Stimulated activated CD8-positive, alpha-beta memory T cell treated with anti-CD3 and anti-CD28 coated beads, Interleukin-4, amount 100 ng/mL, for 1 hour (primary cell): ENCODE measurements around the gene CAMKV.
A peak's percentile ranks its signal among the peaks of the same experiment; 100 is the strongest.
"Not testable (repeated sequence)": the region's sequence is repeated elsewhere in the genome, so short reads cannot be mapped to it uniquely, and the experiment has no call there.

Source experiments
- DNase-seq, 2 donors: peaks; one replicate each; pipeline ENCODE4 v3.0.0-alpha.2; 2020; ENCODE audit warnings: low read depth in 2 of 2, low spot score in 1 of 2

Gene CAMKV, protein sequence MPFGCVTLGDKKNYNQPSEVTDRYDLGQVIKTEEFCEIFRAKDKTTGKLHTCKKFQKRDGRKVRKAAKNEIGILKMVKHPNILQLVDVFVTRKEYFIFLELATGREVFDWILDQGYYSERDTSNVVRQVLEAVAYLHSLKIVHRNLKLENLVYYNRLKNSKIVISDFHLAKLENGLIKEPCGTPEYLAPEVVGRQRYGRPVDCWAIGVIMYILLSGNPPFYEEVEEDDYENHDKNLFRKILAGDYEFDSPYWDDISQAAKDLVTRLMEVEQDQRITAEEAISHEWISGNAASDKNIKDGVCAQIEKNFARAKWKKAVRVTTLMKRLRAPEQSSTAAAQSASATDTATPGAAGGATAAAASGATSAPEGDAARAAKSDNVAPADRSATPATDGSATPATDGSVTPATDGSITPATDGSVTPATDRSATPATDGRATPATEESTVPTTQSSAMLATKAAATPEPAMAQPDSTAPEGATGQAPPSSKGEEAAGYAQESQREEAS

DNA sequence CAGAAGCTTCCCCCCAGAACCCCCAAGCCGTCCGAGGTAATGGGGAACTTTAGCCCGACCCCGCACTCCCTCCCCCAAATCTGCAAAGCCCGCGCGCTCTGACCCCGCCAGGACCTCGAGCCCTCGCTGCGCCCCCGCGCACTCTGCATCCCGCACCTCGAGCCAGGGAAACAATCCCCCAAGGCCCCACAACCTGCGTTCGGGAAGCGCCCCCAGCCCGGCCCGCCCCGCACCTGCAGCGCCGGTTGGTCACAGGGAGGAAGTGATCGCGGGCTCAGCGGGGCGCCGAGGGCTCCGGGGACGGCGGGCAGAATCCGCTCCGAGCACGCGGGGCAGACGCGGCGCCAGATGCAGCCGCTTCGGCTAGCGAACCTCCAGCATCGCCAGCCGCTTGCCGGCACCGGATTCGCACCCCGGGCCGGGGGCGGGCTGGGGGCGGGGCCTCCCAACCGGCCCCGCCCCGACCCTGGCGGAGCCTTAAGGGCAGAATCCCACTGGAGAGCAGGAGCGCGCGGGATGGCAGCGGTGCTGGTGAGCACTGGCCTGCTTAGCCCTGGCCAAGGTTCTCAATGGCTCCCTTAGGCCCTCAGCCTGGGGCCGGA, at the start of gene CAMKV:
Gene CAMKV (minus strand): TSS at position 382 of the 602 bp plus-strand sequence. CDS start 7,518 bp downstream, outside the sequence.
- DNase-seq = no peak

GRCh38 chr3:49917806-49918590, 48.3 kb upstream of the CAMKV start:
- DNase-seq = not testable (repeated sequence)

- DNase-seq = no peak
Observed at GRCh38 chr3:49916686-49917085, 47.0 kb upstream of the CAMKV start.

- no peak for DNase-seq
Observed at GRCh38 chr3:49914906-49915305, 45.2 kb upstream of the CAMKV start.

GRCh38 chr3:49912881-49913281, 43.2 kb upstream of the CAMKV start:
- DNase-seq = no peak

DNA sequence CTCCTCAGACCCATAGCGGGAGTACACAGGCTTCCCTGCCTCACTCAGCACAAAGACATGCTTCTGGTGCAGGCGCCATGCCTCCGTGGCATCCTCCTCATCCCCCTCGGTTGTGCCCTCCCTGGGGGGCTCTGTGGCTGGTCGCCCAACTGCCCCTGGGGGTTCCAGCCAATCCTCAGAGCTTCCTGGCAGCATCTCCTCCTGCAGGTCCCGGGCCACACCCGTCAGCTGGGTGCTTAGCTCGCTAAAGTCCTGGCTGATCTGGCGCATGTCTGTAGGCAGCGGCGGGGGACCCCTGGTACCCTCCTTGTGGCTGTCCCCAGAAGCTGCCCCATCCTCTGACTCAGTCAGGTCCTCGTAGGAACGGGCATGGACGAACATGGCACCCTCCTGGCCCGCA, 41.9 kb upstream of the CAMKV start:
- no peak for DNase-seq

DNA sequence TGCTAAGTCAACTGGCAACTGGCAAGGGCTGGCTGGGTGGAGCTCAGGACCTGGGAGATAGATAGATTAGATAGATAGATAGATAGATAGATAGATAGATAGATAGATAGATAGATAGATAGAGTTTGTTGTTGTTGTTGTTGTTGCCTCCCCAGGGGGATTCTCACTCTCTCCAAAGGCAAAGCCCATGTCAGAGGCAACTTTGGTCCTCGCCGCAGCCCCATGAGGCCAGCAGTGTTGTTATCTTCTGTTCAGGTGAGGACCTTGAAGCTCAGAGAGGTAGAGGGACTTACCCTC, 41.4 kb upstream of the CAMKV start:
- DNase-seq = no peak

GRCh38 chr3:49910409-49911123, 40.9 kb upstream of the CAMKV start:
- DNase-seq = no peak

DNA sequence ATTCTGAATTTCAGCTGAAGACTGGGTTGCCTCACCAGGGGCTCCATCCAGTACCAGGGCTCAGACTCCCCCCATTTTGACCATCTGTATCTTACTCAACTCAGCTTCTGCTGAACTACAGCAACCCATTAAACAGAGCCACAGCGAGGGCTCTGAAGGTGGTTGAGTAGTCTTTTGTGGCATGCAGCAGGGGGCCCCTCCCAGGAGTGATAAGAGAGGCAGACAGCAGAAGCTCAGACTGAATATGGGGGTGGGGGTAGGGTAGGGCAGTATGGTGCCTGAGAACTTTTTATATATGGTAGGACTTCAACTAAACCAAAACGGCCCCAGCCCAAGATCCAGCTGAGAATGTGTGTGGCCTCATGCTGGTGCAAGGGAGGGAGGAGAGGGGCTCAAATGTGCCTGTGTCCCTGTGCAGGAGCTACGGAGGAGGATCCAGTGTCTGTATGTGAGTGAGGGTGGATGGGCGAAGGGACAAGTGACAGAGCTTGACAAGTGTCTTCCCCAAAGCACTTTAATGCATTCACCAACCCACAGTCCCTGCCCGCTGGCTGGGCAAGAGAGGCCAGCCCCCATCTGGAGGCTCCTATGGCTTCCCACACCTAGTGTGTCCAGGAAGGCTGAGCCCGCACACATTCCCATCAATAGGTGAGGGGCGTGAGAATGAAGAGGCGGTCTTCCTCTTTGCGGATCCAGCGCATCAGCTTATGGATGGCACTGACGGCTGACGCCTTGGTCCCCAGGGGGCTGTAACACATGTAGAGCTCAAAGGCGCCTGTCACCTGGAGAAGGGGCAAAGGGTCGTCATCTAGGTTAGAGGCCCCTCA, 38.9 kb upstream of the CAMKV start:
- no peak for DNase-seq

GRCh38 chr3:49906073-49906743, 36.5 kb upstream of the CAMKV start:
- DNase-seq = no peak

DNA sequence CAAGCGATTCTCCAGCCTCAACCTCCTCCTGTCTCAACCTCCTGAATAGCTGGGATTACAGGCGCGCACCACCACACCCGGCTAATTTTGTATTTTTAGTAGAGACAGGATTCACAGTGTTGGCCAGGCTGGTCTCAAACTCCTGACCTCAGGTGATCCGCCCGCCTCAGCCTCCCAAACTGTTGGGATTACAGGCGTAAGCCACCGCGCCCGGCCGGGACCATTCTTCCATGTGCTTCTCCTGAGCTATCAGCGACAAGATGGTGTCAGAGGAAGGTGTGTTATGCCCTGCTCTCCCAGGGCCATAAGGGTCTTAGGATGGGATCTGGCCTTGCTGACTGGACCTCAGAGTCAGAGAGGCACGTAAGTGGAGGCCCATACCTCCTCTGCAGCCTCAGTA, 34.7 kb upstream of the CAMKV start:
- not testable (repeated sequence) for DNase-seq

GRCh38 chr3:49903451-49904424, 34.0 kb upstream of the CAMKV start, which contains the start of gene MST1R:
Gene MST1R (minus strand): TSS chr3:49903873. CDS start chr3:49903609, 264 bp downstream.
- peak; percentile 38 to 56 for DNase-seq

DNA sequence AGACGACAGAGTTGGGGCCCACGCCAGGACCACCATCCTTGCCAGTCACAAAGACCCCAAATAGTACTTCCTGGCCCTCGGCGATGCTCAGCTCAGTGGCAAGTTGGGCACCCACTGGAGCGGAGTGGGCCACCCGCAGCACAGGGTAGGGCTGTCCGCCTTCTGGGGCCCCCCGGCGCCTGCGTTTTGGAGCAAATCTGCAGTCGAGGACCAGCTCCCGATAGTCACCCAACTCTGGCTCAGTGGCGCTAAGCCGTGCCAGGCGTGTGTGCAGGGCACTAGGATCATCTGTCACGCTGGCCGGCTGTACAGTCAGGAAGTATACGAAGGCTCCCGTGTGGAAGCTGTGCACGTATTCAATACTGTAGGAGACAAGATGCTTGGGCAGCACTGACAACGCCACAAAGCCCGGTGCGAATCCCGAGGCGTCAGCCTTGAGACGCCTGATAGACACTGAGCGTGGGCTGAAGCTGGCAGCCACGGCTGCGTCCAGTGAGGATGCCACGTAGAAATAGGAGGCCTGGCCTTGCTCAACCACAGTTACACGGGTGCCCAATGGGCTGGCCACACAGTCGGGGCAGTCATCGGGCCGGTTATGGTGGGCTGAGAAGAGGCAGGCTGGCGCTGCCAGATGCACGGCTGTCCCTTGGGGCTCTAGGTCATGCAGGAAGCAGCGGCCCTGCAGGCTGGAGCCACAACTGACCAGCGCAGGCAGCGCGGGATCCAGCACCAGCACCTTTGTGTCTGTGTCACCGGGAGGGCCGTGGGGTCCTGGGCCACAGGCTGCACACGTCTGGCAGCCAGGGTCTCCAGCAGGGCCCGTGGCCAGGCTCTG, 33.0 kb upstream of the CAMKV start:
- DNase-seq = no peak

- no peak for DNase-seq
Observed at GRCh38 chr3:49901366-49902339, 31.9 kb upstream of the CAMKV start.

DNA sequence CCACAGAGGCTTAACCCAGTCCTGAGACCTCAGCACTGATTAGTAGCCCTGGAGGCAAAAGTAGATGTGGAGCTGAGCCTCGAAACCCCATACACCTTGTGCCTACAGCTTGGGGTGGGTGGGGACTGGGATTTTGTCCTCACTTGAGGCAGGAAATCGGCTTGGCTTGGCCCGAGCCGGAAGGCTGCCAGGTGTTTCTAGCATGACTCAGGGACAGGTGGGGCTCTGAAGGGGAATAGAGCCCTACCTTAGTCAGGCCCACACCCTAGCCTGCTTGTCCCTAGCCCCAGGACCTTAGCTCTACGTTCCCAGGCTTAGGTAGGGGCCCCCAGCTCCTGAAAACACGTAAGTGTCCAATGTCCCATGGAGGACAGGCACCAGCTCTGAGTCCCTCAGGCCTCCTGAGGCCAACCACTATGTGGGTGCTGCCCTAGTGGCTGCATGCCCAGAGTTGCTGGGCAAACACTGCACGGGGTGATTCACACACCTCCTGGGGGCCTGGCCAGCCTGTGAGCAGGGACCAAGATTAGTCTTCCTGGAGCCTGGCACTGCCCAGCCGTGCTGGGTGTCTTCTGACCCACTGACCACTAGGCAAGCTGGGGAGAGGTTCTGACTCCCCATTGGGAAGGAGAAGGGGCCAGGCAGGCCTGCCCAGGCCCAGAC, 30.9 kb upstream of the CAMKV start:
- DNase-seq = no peak

- no peak for DNase-seq
Observed at GRCh38 chr3:49899815-49900214, 30.1 kb upstream of the CAMKV start.
